ENCODE measurements around the gene UMOD.
"Not testable (repeated sequence)": the region's sequence is repeated elsewhere in the genome, so short reads cannot be mapped to it uniquely, and the experiment has no call there.

The UMOD gene

DNA sequence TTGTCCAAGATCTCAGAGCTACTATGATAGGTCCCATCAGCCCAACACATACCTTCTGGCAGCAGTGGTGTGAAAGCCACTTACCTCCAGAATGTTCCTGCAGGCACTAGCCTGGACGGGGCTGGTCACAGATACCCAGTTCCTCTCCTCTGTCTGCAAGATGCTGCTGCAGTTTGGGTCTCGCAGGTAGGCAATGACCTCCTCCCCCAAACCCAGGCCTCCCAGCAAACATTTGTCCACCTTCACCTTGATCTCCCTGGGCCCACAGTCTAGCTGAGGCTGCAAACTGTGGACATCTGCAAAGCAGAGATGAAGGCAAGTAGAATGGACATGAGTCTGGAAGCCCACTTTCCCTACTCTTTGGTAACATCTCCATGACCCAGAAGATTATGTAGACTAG, 32.3 kb downstream of the UMOD start:
- no peak for DNase-seq

DNA sequence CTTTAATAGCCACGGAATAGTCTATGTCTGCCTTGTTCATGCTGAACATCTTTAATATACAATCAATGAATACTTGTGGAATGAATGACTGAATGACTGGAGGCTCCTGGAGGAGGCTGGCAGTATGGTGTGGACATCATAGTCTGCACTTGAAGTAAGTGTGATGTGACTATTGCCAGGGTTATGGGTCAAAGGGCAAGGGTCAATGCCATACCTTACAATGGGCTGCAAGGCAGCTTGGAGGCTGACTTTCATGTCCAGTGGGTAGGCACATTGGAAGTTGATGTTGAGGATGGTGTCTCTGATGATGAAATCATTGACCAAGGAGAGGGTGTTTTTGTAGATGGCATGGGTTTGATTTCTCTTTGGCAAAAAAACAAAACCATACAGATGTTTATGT, 33.1 kb downstream of the UMOD start:
- no peak for DNase-seq

DNA sequence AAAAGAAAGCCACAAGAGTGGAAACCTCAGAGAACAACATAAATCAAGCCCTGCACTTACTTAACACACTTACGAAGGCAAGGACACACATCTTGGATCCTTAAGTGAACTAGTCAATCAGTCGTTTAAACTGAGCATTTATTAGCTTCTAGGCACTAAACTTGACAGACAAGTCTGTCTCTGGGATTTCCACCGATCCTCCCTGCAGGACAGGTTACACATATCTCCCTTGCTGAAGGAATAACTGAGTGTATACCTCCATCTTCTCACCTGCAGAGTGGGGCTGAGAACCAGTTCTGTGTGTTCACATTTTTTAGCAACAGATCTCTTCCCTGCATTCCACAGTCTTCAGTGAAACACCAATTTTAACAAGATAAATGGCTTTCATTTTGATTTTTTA, 34.1 kb downstream of the UMOD start:
- DNase-seq = no peak

DNA sequence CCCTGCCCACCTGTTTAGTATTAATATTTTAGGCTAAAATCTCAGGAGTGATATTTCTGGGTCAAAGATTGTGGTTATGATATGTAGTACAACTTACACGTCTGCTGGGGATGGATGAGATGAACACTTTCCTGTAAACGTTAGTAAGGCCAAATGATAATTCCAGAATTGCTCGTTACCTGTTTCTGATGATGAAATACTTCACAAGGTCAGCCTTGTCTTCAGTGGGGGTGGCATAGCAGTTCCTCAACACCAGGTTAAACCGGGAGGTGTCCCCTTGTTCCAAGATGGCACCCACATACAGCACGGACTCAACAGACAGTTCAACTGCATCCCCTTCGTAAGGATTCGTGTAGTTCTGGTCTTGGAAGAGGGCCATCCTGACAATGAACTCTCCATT, 34.5 kb downstream of the UMOD start:
- no peak for DNase-seq

DNA sequence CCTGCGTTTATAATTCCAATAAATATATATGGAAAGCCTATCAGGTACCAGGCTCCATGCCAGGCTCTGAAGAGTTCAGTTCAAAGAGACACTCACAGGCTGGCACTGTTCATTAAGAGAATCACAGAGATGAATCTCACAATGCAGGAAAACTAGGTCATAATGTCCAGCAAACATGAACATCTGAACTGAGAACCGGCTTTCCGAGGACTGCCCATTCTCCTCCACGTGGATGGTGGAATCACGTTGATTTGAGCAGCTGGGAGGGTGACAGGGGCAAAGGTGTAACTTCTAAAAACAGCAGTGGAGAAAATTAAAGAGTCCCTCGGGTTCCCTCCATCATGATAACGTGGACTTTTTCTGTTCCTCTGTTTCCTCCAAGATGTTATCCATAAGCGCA, 35.4 kb downstream of the UMOD start:
- DNase-seq = no peak

DNA sequence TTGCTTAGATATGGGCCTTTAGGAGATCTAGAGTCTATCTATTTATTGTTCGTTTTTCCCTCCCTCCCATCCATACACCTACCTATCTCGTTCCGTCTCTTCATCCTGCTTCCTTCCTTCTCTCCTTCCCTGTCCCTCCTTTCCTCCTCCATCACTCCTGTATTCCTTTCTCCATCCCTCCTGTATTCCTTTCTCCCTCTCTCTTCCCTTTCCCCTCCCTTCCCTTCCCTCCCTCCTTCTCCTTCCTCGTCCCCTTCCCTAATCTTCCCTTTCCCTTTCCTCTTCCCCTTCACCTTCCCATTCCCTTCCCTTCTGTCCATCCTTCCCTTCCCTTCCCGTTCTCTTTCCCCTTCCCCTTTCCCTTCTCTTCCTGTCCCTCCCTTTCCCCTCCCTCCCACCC, 35.8 kb downstream of the UMOD start:
- no peak for DNase-seq

DNA sequence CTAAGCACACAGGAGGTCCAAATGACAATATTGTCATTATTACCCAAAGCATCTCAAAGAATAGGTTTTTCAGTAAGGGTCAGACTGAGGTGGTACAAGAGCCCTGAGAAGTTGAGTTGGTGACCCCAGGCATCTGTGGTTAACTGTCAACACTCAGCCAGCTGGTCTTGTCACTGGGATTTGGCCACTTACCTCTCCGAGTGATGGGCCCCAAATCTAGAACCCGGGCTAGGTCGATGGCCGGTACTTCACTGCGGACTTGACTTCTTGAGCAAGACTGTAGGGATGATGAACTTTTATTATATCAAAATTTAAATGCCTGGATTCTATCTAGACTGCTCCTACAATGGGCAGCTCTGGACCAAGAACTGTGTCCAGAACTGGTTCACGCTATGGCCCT, 36.8 kb downstream of the UMOD start:
- no peak for DNase-seq

DNA sequence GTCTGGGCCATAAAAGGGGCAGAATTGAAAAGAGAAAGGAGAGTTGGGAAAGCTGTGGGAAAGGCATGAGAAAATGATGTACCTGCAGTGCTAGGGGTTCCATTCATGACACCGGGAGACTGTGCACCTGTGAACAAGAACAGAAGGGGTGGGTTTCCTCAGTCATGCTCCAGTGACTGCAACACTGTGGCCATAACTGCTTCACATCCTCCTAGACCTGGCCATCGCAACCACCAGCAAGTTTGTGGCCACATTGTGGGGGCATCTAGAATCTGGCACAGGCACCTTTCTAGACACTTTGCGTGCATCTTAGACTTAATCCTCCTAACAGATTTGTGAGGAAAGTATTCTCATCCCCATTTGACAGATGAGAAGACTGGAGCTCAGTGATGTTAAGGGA, 37.9 kb downstream of the UMOD start:
- no peak for DNase-seq

DNA sequence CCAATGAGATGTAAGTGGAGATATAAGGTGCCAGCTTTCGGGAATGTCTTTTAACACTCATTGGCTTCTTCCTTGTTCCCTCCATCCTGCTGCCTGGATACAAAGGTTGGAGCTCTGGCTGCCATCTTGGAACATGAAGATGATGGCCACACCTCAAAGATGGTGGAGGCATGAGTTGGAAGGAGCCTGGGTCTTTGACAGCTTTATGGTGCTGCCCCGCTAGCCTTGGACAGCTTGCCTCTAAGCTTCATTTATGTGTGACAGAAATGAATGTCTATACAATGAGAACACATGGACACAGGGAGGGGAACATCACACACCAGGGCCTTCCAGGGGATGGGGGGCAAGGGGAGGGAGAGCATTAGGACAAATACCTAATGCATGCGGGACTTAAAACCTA, 38.8 kb downstream of the UMOD start:
- DNase-seq = no peak

DNA sequence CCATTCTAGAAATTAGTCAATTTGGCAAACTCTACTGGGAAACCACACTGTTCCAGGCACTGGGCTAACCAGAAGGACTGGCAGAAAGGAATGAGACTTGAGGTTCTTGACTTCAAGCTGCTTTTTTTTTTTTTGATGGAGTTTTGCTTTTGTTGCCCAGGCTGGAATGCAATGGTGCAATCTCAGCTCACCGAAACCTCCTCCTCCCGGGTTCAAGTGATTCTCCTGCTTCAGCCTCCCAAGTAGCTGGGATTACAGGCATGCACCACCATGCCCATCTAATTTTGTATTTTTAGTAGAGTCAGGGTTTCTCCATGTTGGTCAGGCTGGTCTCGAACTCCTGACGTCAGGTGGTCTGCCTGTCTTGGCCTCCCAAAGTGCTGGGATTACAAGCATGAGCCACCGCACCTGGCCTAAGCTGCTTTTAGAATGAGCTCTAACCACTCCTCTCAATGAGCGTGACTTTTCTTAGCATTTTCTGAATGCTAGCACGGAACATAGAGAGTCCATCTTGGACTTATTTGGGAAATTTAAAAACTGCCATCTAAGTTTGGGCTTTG, 39.9 kb downstream of the UMOD start:
- DNase-seq = not testable (repeated sequence)

DNA sequence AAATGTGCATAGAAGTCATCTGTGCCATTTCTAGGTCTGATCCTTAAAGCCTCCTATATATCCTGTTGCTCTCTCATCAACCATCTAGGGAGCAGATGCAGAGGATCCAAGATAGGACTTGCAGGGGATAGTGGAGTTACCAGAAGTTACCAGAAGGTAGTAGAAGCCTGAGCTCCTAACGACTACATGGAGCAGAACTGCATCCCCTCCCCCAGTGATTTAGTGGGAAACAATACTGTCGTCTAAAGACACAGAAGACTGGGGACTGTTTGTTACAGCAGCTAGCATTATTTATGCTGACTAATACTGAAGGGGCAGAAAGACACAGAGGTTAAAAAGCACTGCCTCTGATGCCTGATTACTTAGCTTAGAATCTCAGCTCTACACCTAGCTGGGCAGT, 41.0 kb downstream of the UMOD start:
- no peak for DNase-seq

DNA sequence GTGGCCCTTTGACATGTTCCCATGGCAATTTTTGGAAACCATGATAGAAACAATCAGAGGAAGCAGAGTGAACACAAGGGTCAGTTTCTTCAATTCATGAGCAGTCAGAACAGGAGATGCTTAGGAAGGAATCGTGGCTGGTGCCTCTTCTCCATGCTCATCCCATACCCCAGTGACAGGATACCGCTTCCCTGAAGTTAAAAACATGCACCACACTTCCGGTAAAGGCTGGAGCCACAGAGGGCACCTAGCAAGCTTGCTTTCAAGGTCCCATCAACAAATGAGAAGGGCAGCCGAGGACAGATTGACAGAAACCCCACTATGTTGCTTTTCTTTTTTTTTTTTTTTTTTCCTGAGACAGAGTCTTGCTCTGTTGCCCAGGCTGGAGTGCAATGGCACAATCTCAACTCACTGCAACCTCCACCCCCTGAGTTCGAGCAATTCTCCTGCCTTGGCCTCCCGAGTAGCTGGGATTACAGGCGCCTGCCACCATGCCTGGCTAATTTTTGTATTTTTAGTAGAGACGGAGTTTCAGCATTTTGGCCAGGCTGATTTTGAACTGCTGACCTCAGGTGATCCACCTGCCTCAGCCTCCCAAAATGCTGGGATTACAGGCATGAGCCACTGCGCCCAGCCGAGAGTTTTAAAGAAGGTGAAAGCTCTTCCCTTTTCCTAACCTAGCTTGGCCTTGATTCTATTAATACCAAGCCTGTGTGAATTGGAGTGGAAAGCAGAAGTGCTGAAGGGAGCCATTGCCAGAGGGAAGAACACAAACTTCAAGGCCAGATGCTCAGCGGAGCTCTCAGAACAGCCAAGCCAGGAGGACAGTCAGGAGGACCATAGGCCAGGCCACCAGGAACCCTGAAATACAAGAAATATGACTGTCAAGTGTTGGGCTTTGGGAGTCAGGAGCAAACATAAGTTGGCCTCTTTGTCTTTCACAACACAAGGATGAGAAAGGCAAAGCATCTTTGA, 41.8 kb downstream of the UMOD start:
- no peak for DNase-seq

DNA sequence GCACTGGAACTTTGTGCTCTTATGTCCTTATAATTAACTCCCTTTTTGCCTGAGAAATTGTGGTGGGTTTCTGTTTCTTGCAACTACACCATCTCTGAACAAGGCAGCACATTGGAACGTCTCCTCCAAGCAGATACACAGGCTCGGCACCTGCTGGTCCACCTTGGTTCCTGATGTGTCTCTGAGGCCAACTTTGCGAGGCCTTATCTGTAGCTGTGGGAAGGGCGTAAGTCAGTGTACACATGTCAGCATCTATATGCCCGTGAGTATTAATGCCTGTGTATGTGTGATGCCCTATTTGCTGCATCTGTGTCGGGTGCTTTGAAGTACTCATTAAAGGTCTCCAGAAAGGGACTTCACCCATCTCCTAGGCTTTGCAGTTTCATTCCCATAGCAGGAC, 42.7 kb downstream of the UMOD start:
- no peak for DNase-seq

DNA sequence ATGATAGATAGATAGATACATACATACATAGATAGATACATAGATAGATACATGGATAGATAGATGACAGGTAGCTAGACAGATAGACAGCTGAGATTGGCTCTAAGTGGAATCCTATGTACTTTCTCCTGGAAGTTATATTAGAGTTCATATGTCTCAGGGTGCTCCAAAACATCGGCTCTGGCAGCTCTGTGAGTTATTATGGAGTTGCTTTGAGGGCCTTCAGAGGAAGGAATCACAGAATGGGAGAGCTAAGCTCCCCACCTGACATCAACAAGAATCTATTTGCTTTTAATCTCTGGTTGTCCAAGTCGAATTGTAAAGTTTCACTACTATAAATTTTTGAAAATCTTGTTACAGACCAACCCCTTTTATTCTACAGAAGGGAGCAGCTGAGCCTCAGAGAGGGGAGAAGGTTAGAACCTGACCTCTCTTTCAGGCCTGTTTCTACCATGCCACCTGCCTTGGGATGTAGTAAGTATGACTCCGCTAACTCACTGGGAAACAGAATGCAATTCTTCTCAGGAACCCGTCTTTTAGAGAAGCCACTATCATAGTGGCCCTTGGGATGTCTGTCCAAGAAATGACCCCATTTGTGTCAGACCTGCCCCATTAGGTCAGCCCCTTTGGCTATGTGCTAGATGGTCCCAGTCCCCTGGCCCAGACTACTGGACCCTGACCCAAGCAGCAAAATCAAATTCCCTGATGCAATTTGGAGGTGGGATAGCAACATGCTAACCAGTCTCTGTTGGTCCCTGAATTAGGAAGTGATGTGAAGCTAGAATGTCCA, 43.5 kb downstream of the UMOD start:
- DNase-seq = no peak

DNA sequence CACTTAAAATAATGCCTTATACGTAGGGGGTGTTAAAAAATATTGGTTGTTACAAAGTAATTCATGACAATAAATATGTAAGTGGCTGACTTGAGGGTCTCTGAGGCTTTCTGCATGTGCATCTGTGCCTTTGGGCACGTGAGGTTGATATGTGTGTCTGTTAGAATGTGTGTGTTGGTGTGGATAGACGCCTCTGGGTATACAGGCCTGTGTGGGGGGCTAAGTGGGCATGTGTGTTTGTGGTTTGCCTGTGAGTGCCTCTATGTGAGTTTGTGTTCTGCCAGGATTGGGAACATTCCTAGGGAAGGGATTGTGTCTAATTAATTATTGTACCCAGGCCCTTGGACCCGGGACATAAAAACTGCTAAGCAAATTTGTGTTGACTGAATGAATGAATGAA, 44.2 kb downstream of the UMOD start:
- DNase-seq = no peak

DNA sequence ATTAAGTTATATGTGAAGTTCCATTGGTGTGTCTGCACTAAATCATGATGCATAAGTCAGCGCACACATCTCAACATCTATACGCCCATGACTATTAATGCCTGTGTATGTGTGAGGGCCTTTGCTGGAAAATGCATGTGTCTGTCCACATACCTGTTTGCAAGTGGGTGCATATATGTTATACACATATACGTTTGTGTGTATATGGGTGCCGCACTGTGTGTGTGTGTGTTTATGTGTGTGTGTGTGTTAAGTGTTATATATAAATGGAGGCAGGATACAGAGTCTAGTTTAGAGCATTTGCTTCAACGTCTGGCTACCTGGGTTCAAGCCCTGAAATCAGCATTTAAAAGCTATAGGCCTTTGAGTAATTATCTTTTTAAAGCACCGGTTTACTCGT, 44.7 kb downstream of the UMOD start:
- DNase-seq = no peak

DNA sequence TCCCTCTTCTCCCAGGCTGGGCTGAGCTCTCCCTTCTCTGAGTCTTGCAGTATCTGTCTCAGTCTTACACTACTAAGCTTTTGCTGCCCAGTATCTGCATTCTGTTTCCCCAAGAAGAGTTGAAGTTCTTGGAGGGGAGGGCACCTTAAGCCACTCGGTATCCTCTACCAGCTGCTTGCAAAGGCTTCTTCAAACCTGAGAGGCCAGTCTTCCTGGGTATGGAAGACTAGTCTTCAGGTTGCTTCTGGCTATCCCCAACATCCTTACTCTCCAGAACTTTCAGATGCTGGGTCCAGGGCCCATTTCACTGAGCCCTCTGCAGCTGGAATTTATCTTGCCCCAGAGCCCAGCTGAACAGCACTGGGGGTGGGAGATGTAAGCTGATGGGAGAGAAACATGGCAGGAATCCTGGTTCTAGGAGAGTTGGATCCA, 45.3 kb downstream of the UMOD start:
- DNase-seq = no peak

DNA sequence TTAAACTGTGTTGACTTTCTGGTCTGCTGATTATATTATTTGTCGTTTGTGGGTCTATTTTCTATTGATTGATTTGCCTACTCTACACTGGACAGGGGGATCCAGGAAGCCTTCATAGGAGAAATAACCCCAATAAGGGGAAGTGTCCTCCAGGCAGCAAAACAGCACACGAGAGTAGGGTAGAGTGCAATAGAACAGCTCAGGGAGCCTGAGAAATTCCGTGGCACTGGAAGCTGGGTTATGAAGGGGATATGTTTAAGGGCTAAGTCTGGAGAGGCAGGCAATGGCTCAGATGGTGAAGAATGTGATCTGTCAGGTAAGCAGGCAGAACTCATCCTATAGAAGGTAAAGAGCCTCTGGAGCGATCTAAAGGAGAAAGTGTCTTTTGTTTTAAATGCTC, 46.1 kb downstream of the UMOD start:
- DNase-seq = no peak

DNA sequence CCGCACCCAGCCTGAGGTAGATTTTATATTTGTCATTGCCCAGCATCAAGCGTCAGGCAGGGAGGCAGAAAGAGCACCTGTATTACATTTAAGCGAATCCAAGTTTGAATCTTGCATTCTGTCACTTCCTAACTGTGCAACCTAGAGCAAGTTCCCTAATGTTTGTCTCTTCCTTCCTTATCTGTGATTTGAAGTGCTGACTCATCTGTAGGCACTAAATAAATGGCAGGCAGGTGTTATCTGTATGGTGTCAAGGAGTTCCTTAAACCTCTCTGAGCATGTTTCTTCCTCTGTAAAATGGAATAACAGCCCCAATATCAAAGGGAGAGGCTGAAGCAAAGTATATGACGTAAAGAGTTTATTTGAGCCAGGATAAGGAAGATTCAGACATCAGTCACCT, 49.5 kb downstream of the UMOD start:
- no peak for DNase-seq

DNA sequence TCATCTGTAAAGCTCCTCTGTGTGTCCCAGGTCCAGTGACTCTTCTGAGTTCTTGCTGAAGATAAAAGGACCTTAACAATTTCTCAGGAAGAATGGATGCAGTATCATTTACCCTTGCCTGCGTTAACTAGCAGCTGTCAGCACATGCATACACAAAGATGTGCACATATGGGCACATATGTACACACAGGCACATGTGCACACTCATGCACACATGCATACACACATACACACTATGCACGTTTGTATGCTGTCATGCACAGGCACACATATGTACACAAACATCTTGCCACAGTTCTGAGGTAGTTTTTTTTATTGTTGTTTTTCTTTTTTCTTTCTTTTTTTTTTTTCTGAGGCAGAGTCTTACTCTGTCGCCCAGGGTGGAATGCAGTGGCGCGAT, 50.1 kb downstream of the UMOD start:
- DNase-seq = no peak

DNA sequence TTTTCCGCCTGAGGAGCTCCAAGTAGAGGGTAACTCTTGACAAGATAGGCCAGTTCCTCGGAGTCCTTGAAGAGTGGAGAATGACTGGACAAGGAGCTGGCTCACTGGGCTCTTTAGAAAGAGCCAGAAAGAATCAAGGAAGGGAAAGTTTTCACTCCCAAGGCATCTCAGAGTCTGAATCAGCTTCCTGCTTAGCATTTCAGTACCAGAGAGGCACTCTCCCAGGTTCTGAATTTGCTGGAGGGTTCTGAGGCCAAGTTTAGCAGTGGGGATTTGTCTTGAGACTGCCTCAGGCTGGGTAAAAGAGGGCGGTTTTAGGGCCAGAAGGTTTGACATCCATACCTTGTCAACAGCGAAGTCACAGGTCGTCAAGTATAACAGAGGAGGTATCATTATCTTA, 50.7 kb downstream of the UMOD start:
- DNase-seq = no peak

DNA sequence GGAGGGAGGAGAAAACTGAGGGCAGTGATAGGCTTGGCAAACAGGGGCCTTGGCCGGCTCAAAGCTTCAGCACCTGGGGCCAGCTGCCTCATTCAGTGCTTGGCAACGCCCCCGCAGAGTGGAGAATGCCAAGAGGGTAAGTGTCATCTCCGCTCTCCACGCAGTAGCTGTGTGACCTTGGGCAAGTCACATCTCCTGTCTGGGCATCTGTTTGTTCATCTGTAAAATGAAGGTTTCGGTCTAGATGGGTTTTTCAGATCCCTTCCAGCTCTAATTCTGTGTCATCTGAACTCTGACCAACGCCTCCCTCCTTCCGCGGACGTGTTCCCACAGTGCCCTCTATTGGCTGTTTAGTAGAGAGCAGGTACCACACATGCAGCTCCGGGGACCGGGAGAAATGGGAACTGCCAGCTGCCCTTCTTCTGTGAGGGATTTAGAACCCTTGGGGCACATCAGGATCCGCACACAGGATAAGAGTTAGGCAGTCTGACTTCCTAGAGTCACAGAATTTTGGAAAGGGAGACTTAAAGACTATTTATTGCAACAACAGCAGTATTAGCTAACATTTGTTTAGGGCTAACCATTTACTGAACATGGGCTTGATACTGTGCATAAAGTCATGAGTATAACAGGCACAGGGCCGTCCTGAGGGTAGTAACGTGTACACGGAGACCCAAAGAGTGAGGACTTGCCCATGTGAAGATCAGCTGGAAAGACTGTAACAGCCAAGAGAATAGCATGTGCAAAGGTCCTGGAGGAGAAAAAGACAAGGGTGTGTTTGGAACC, 52.0 kb downstream of the UMOD start:
- DNase-seq = peak; percentile 42 to 56

DNA sequence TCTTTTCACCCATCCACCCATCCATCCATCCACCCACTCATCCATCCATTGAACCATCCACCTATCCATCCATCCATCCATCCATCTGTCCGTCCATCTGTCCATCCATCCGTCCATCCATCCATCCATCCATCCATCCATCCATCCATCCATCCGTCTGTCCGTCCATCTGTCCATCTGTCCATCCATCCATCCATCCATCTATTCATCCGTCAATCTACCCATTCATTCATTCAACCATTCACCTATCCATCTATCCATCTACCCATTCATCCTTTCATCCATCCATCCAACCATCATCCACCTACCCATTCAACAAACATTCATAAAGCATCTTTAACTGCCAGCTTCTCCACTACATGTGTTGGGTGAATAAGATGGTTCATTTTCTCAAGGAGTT, 54.1 kb downstream of the UMOD start:
- no peak for DNase-seq
